ENCODE results near the gene BNC2. TPM values are rescaled to one million over a fixed set of nuclear protein-coding genes. Genes with fewer than 3 reads are reported as not detected.

BNC2 gene
- total and polyA plus RNA-seq, 5 donors from 2014 or later, result not detected

- peaks cover 0 to 5% (median 0%) of the 10 kb centered on the region in 7 donors for H3K9me3 Mint-ChIP-seq
- DNase-seq, result no peak
- ATAC-seq (ENCODE audit: low read depth in 2 of 2), result no peak
- no peak overlapping the region for H3K27ac ChIP-seq (ENCODE audit: insufficient read depth, low read length, poor library complexity, severe bottlenecking)
- H3K4me3 ChIP-seq (ENCODE audit: low read depth, low read length), result no peak overlapping the region
- peaks cover 31% of the 10 kb centered on the region for H3K27me3 Mint-ChIP-seq
- no peaks in the 10 kb centered on the region for H3K4me1 Mint-ChIP-seq
- no peak overlapping the region for H3K4me3 Mint-ChIP-seq
- H3K36me3 Mint-ChIP-seq, result no peaks in the 10 kb centered on the region
- H3K4me1 ChIP-seq (ENCODE audit: control insufficient read depth, insufficient read depth, low read length, poor library complexity, severe bottlenecking), result no peaks in the 10 kb centered on the region
- peak overlapping the region in 1 of 3 donors; percentile 56 for H3K27ac Mint-ChIP-seq
- peaks cover 6% of the 10 kb centered on the region for H3K27me3 ChIP-seq (ENCODE audit: control insufficient read depth, insufficient read depth, low read length)
- H3K36me3 ChIP-seq (ENCODE audit: control insufficient read depth, insufficient read depth, low read length), result no peaks in the 10 kb centered on the region
- H3K9me3 ChIP-seq (ENCODE audit: control insufficient read depth in 2 of 2, low read length in 2 of 2), result no peaks in the 10 kb centered on the region
Measured at GRCh38 chr9:16727452-16728136, 142.9 kb downstream of the BNC2 start.

- ATAC-seq (ENCODE audit: low read depth in 2 of 2), result no peak
- H3K27me3 ChIP-seq (ENCODE audit: control insufficient read depth, insufficient read depth, low read length), result peaks cover 6% of the 10 kb centered on the region
- peaks cover 0 to 5% (median 0%) of the 10 kb centered on the region in 7 donors for H3K9me3 Mint-ChIP-seq
Measured at GRCh38 chr9:16726718-16727451, 143.6 kb downstream of the BNC2 start.

GRCh38 chr9:16726029-16726428, 144.4 kb downstream of the BNC2 start:
- no peak overlapping the region for H3K4me3 Mint-ChIP-seq
- H3K27ac Mint-ChIP-seq, result no peak overlapping the region
- no peak overlapping the region for H3K27ac ChIP-seq (ENCODE audit: insufficient read depth, low read length, poor library complexity, severe bottlenecking)
- no peak overlapping the region for H3K4me3 ChIP-seq (ENCODE audit: low read depth, low read length)
- H3K27me3 ChIP-seq (ENCODE audit: control insufficient read depth, insufficient read depth, low read length), result peaks cover 6% of the 10 kb centered on the region
- no peaks in the 10 kb centered on the region for H3K36me3 Mint-ChIP-seq
- ATAC-seq (ENCODE audit: low read depth in 2 of 2), result no peak
- no peaks in the 10 kb centered on the region for H3K36me3 ChIP-seq (ENCODE audit: control insufficient read depth, insufficient read depth, low read length)
- no peaks in the 10 kb centered on the region for H3K9me3 ChIP-seq (ENCODE audit: control insufficient read depth in 2 of 2, low read length in 2 of 2)
- H3K4me1 ChIP-seq (ENCODE audit: control insufficient read depth, insufficient read depth, low read length, poor library complexity, severe bottlenecking), result no peaks in the 10 kb centered on the region
- DNase-seq, result no peak
- no peaks in the 10 kb centered on the region for H3K4me1 Mint-ChIP-seq
- peaks cover 0 to 5% (median 0%) of the 10 kb centered on the region in 7 donors for H3K9me3 Mint-ChIP-seq
- peaks cover 31% of the 10 kb centered on the region for H3K27me3 Mint-ChIP-seq

More at GRCh38 chr9:16726718-16727451, 143.6 kb downstream of the BNC2 start:
- H3K27ac ChIP-seq (ENCODE audit: insufficient read depth, low read length, poor library complexity, severe bottlenecking), result no peak overlapping the region
- no peaks in the 10 kb centered on the region for H3K36me3 Mint-ChIP-seq
- DNase-seq, result no peak
- peaks cover 31% of the 10 kb centered on the region for H3K27me3 Mint-ChIP-seq
- no peak overlapping the region for H3K4me3 ChIP-seq (ENCODE audit: low read depth, low read length)
- no peaks in the 10 kb centered on the region for H3K36me3 ChIP-seq (ENCODE audit: control insufficient read depth, insufficient read depth, low read length)
- no peaks in the 10 kb centered on the region for H3K4me1 ChIP-seq (ENCODE audit: control insufficient read depth, insufficient read depth, low read length, poor library complexity, severe bottlenecking)
- no peaks in the 10 kb centered on the region for H3K4me1 Mint-ChIP-seq
- no peaks in the 10 kb centered on the region for H3K9me3 ChIP-seq (ENCODE audit: control insufficient read depth in 2 of 2, low read length in 2 of 2)
- no peak overlapping the region for H3K27ac Mint-ChIP-seq
- H3K4me3 Mint-ChIP-seq, result no peak overlapping the region

- Histone ChIP-seq H3K27me3 (ENCODE audit: control insufficient read depth, insufficient read depth, low read length) (peaks cover 6% of the 10 kb centered on the region), H3K9me3 (ENCODE audit: control insufficient read depth in 2 of 2, low read length in 2 of 2) (no peaks in the 10 kb centered on the region), H3K36me3 (ENCODE audit: control insufficient read depth, insufficient read depth, low read length) (no peaks in the 10 kb centered on the region), H3K27ac (ENCODE audit: insufficient read depth, low read length, poor library complexity, severe bottlenecking) (no peak overlapping the region), H3K4me3 (ENCODE audit: low read depth, low read length) (no peak overlapping the region), H3K4me1 (ENCODE audit: control insufficient read depth, insufficient read depth, low read length, poor library complexity, severe bottlenecking) (no peaks in the 10 kb centered on the region)
- peaks cover 0 to 5% (median 0%) of the 10 kb centered on the region in 7 donors for H3K9me3 Mint-ChIP-seq
- peaks cover 29% of the 10 kb centered on the region for H3K27me3 Mint-ChIP-seq
- ATAC-seq (ENCODE audit: low read depth in 2 of 2), result no peak
- no peak for DNase-seq
- no peaks in the 10 kb centered on the region for H3K36me3 Mint-ChIP-seq
- H3K4me3 Mint-ChIP-seq, result no peak overlapping the region
- H3K27ac Mint-ChIP-seq, result no peak overlapping the region
- H3K4me1 Mint-ChIP-seq, result no peaks in the 10 kb centered on the region
Measured at GRCh38 chr9:16725066-16725465, 145.4 kb downstream of the BNC2 start.

- no peak overlapping the region for H3K4me3 ChIP-seq (ENCODE audit: low read depth, low read length)
- H3K27me3 ChIP-seq (ENCODE audit: control insufficient read depth, insufficient read depth, low read length), result peaks cover 5% of the 10 kb centered on the region
- no peak for DNase-seq
- no peak for ATAC-seq (ENCODE audit: low read depth in 2 of 2)
- Mint-ChIP-seq H3K4me1 (no peaks in the 10 kb centered on the region), H3K36me3 (no peaks in the 10 kb centered on the region), H3K9me3 (peaks cover 0 to 2% (median 0%) of the 10 kb centered on the region in 7 donors), H3K4me3 (no peak overlapping the region), H3K27me3 (peaks cover 10% of the 10 kb centered on the region), H3K27ac (no peak overlapping the region)
- H3K9me3 ChIP-seq (ENCODE audit: control insufficient read depth in 2 of 2, low read length in 2 of 2), result no peaks in the 10 kb centered on the region
- no peak overlapping the region for H3K27ac ChIP-seq (ENCODE audit: insufficient read depth, low read length, poor library complexity, severe bottlenecking)
- no peaks in the 10 kb centered on the region for H3K4me1 ChIP-seq (ENCODE audit: control insufficient read depth, insufficient read depth, low read length, poor library complexity, severe bottlenecking)
- no peaks in the 10 kb centered on the region for H3K36me3 ChIP-seq (ENCODE audit: control insufficient read depth, insufficient read depth, low read length)
Measured at GRCh38 chr9:16721972-16722371, 148.5 kb downstream of the BNC2 start.

GRCh38 chr9:16720386-16720785, 150.1 kb downstream of the BNC2 start:
- no peaks in the 10 kb centered on the region for H3K9me3 ChIP-seq (ENCODE audit: control insufficient read depth in 2 of 2, low read length in 2 of 2)
- H3K4me3 Mint-ChIP-seq, result no peak overlapping the region
- peaks cover 4% of the 10 kb centered on the region for H3K27me3 Mint-ChIP-seq
- no peaks in the 10 kb centered on the region for H3K36me3 Mint-ChIP-seq
- H3K27ac ChIP-seq (ENCODE audit: insufficient read depth, low read length, poor library complexity, severe bottlenecking), result no peak overlapping the region
- DNase-seq (no peak), ATAC-seq (ENCODE audit: low read depth in 2 of 2) (no peak)
- H3K9me3 Mint-ChIP-seq, result no peaks in the 10 kb centered on the region
- H3K4me1 ChIP-seq (ENCODE audit: control insufficient read depth, insufficient read depth, low read length, poor library complexity, severe bottlenecking), result no peaks in the 10 kb centered on the region
- H3K4me3 ChIP-seq (ENCODE audit: low read depth, low read length), result no peak overlapping the region
- no peaks in the 10 kb centered on the region for H3K4me1 Mint-ChIP-seq
- H3K27me3 ChIP-seq (ENCODE audit: control insufficient read depth, insufficient read depth, low read length), result no peaks in the 10 kb centered on the region
- no peaks in the 10 kb centered on the region for H3K36me3 ChIP-seq (ENCODE audit: control insufficient read depth, insufficient read depth, low read length)
- no peak overlapping the region for H3K27ac Mint-ChIP-seq

- H3K27me3 ChIP-seq (ENCODE audit: control insufficient read depth, insufficient read depth, low read length), result no peaks in the 10 kb centered on the region
- no peaks in the 10 kb centered on the region for H3K4me1 ChIP-seq (ENCODE audit: control insufficient read depth, insufficient read depth, low read length, poor library complexity, severe bottlenecking)
- no peak overlapping the region for H3K4me3 ChIP-seq (ENCODE audit: low read depth, low read length)
- DNase-seq, result no peak
- Mint-ChIP-seq H3K27me3 (no peaks in the 10 kb centered on the region), H3K27ac (peak overlapping the region in 1 of 3 donors; percentile 35), H3K36me3 (no peaks in the 10 kb centered on the region), H3K4me3 (no peak overlapping the region), H3K9me3 (no peaks in the 10 kb centered on the region), H3K4me1 (no peaks in the 10 kb centered on the region)
- no peaks in the 10 kb centered on the region for H3K36me3 ChIP-seq (ENCODE audit: control insufficient read depth, insufficient read depth, low read length)
- H3K27ac ChIP-seq (ENCODE audit: insufficient read depth, low read length, poor library complexity, severe bottlenecking), result no peak overlapping the region
- no peaks in the 10 kb centered on the region for H3K9me3 ChIP-seq (ENCODE audit: control insufficient read depth in 2 of 2, low read length in 2 of 2)
- no peak for ATAC-seq (ENCODE audit: low read depth in 2 of 2)
Measured at GRCh38 chr9:16719921-16720320, 150.5 kb downstream of the BNC2 start.
